ENCODE data around the gene CCDC12.

DNA sequence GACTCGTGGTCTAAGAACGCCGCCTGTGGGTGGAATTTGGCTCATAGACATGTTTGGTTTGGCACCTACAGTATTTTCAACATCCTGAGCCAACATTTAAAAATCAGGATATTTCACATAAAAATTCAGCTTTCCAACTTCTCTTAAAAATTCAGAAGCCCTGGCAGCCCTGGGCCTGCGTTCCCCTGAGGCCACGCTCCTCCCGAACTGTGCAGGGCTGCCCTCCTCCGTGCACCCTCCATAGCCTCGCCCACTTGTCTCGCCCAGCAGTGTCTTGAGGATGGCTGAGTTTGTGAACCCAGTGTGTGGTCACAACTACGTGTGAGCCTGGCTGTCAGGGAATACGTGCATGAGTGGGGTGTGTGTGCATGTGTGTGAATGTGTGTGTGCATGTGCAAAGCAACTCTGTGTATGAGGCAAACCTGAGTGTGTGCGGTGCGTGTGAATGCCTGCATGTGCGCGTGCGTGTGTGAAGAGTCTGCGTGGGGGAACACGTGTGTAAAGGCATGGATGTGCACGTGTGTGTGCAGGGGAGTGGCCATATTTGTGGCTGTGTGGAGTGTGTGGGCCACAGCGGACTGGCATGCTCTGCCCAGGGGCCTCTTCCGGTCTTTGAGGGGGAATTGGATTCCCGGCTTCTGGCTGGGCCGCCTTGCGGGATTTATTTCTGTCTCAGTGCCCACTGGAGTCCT lies 68.1 kb downstream of the CCDC12 start:
- TF ChIP-seq, protein P1, sequence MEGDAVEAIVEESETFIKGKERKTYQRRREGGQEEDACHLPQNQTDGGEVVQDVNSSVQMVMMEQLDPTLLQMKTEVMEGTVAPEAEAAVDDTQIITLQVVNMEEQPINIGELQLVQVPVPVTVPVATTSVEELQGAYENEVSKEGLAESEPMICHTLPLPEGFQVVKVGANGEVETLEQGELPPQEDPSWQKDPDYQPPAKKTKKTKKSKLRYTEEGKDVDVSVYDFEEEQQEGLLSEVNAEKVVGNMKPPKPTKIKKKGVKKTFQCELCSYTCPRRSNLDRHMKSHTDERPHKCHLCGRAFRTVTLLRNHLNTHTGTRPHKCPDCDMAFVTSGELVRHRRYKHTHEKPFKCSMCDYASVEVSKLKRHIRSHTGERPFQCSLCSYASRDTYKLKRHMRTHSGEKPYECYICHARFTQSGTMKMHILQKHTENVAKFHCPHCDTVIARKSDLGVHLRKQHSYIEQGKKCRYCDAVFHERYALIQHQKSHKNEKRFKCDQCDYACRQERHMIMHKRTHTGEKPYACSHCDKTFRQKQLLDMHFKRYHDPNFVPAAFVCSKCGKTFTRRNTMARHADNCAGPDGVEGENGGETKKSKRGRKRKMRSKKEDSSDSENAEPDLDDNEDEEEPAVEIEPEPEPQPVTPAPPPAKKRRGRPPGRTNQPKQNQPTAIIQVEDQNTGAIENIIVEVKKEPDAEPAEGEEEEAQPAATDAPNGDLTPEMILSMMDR (conservative IDR thresholded peaks at IDR 0.05): no peak
- no peak for TF ChIP-seq ZFX (IDR thresholded peaks at IDR 0.05)
